Measurements from ENCODE around the gene TBL1XR1.

Gene TBL1XR1

DNA sequence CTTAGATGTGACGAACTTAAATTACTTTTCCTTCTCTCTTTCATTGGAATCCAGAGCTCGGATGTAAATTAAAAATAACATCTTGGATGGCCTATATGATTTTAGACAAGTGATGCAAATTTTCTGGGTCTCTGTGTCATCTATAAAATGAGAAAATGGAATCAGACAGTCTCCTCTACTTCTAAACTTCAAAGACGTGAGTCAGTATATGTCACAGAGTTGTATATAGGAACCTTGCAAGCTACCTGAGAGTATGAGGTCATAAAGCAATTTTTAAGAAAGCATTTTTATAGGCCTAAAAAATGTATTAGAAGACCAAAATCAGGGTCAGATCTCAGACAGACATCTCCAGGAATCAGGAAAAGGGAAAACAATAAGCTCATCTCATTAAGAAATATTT, 128.3 kb downstream of the TBL1XR1 start:
- TF ChIP-seq, protein P1, sequence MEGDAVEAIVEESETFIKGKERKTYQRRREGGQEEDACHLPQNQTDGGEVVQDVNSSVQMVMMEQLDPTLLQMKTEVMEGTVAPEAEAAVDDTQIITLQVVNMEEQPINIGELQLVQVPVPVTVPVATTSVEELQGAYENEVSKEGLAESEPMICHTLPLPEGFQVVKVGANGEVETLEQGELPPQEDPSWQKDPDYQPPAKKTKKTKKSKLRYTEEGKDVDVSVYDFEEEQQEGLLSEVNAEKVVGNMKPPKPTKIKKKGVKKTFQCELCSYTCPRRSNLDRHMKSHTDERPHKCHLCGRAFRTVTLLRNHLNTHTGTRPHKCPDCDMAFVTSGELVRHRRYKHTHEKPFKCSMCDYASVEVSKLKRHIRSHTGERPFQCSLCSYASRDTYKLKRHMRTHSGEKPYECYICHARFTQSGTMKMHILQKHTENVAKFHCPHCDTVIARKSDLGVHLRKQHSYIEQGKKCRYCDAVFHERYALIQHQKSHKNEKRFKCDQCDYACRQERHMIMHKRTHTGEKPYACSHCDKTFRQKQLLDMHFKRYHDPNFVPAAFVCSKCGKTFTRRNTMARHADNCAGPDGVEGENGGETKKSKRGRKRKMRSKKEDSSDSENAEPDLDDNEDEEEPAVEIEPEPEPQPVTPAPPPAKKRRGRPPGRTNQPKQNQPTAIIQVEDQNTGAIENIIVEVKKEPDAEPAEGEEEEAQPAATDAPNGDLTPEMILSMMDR (conservative IDR thresholded peaks at IDR 0.05): no peak
- H3K27ac ChIP-seq: no peak overlapping the region

DNA sequence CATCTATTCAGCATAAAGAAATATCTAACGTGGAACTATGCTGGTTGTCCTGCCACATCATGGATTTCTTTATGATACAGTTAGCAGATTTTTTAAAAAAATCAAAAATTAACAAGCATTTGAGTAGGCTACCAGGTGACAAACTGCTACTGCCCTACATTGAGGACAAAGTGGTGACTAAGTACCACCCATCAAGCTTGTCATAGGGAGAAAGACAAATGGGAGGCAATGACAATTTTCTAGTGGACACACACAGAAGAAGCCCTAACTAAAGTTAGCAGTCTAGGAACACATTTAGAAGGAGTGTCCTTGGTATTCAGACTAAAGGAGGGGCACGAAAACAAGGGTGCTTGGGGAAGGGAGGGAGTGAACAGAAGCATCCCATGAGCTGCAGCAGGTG, 131.2 kb downstream of the TBL1XR1 start:
- TF ChIP-seq, protein P1 (conservative IDR thresholded peaks at IDR 0.05): no peak
- H3K27ac ChIP-seq: no peak overlapping the region

- TF ChIP-seq, protein P1 (conservative IDR thresholded peaks at IDR 0.05): no peak
- no peak overlapping the region for H3K27ac ChIP-seq
Measured at GRCh38 chr3:177065285-177066033, 131.8 kb downstream of the TBL1XR1 start.

DNA sequence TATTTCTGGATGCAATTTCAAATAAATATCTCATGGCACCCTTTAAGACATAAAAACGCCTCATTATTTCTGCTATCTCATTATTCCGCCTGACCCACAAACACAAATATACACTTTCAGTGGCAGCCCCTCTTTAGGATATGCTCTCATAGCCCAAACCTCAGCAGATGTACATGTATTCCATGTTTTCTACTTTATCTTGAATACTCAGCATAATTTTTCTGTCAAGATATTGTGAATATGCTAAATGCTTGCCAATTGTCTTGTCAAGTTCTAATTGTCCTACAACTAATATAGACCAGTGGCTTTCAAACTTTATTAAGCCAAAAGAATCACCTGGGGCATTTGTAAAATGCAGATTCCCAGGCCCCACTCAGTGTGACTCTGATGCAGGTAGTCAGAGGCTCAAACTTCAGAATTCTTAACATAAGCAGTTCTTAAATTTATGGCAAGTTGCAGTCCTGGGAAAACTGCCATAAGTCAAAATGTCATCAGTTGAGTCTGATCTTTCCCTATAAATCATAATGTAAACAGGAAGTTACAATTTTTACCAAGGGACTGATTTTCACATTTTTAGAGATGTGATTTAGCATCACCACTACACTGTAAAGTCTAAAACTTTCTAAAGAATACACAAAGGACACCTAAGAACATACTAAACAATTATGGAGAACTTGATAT, 135.1 kb downstream of the TBL1XR1 start:
- peak overlapping the region; percentile 33 for H3K27ac ChIP-seq
- TF ChIP-seq, protein P1 (conservative IDR thresholded peaks at IDR 0.05): no peak

GRCh38 chr3:177061369-177061768, 135.9 kb downstream of the TBL1XR1 start:
- H3K27ac ChIP-seq: peak overlapping the region; percentile 33
- TF ChIP-seq, protein P1 (conservative IDR thresholded peaks at IDR 0.05): no peak

DNA sequence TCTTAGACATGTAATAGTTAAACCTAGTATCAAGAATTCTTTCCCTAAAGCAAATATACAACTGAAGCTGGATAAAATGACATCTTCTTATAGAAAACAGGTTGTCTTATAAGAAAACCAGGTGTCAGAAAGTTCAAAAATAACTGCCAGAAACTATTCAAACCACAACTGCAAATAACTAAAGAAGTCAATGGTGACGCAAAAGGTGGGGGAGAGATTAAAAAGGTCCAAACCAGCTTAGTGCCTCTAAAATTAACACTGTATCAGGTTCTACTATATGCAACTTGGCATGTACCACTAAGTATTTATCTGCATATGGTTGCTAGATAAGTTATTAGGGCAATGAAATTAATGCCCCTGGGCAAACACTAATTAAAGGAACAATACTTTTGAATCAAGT, 136.8 kb downstream of the TBL1XR1 start:
- TF ChIP-seq, protein P1 (conservative IDR thresholded peaks at IDR 0.05): no peak

GRCh38 chr3:177058648-177059047, 138.6 kb downstream of the TBL1XR1 start:
- TF ChIP-seq, protein P1 (conservative IDR thresholded peaks at IDR 0.05): no peak
- no peak overlapping the region for H3K27ac ChIP-seq

More for the DNA sequence above, 136.8 kb downstream of the TBL1XR1 start:
- no peak overlapping the region for H3K27ac ChIP-seq

Measured in VCaP (cell line).